GM23338 (cell line): ENCODE measurements around the gene STOM.

ENCODE experiments used
- CREB1 ChIP-seq: fragments of 250-450 bp; sonication (Bioruptor Pico); IDR thresholded peaks from 2 replicates; pipeline ENCODE4 v1.5.0; 2020; ENCODE audit warnings: low read depth, mild to moderate bottlenecking, moderate library complexity
- CTCF ChIP-seq, 2 experiments: fragments of 200-600 bp in 1 of 2; sonication (generic) in 1 of 2; conservative IDR thresholded peaks; 2 replicates each; pipeline versions ENCODE4 v1.5.1 to v1.6.1; 2016 to 2017; ENCODE audit warnings: antibody characterized with exemption in 2 of 2, low read depth in 2 of 2, mild to moderate bottlenecking in 2 of 2, moderate library complexity in 1 of 2
- EZH2 ChIP-seq: fragments of 200-600 bp; sonication (generic); IDR thresholded peaks from one replicate; pipeline ENCODE4 v1.8.0; 2017; ENCODE audit warnings: antibody characterized with exemption, mild to moderate bottlenecking, low read depth; ENCODE audit not compliant: unreplicated experiment
- NANOG ChIP-seq: IDR thresholded peaks from 2 replicates; pipeline ENCODE4 v1.6.1; 2016; ENCODE audit warnings: antibody characterized with exemption, borderline replicate concordance
- POLR2AphosphoS5 ChIP-seq: IDR thresholded peaks from 2 replicates; pipeline ENCODE4 v1.6.1; 2016; ENCODE audit warnings: antibody characterized with exemption, low read depth
- REST ChIP-seq: IDR thresholded peaks from one replicate; pipeline ENCODE4 v1.6.1; 2018; ENCODE audit warnings: antibody characterized with exemption; ENCODE audit not compliant: unreplicated experiment
- STAT1 ChIP-seq: IDR thresholded peaks from one replicate; pipeline ENCODE4 v1.6.1; 2016; ENCODE audit warnings: antibody characterized with exemption; ENCODE audit not compliant: unreplicated experiment
- ZNF114 ChIP-seq: fragments of 250-450 bp; sonication (Bioruptor Pico); IDR thresholded peaks from 2 replicates; pipeline ENCODE4 v1.5.0; 2020; ENCODE audit warnings: mild to moderate bottlenecking, moderate library complexity

GRCh38 chr9:121393318-121393717, 23.3 kb upstream of the STOM start:
- TF ChIP-seq REST (no peak), CTCF (conservative IDR thresholded peaks at IDR 0.05; ENCODE audit: low read depth in 2 of 2) (no peak), ZNF114 (CRISPR knock-in tag) (no peak), POLR2AphosphoS5 (no peak), EZH2 (no peak), CREB1 (CRISPR knock-in tag) (no peak), STAT1 (no peak), NANOG (no peak)
